ENCODE data around the gene SEPTIN6. TPM values are rescaled to one million over a fixed set of nuclear protein-coding genes. Genes with fewer than 3 reads are reported as not detected.

The SEPTIN6 gene
- total and polyA plus RNA-seq, 2 donors (not counting 3 experiments of a cell fraction or from before 2014, with no cell fraction given), result 23.1 to 31.8 TPM

DNA sequence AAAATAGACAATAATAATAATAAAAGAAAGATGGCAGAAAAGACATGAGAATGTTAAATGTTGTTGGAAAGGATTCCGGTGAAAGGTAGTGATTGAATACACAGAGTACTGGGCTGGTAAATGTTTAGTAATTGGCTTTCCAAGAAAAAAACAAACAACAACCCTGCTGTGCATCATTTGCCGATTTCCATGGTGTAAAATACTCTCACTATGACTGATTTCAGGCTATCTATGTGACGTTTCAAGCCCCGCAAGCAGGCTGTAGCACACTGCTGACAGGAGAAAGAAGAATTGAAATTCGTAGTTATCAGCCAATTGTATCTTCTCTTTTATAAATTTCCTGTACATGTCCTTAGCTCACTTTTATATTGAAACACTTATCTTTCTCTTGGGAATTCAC is 13.6 kb upstream of the SEPTIN6 start:
- H2AFZ ChIP-seq (ENCODE audit: low read depth, low read length), result no peak overlapping the region
- H4K20me1 ChIP-seq (replicated peaks; ENCODE audit: control insufficient read depth, extremely low read depth, insufficient read depth, low read length), result no peaks in the 10 kb centered on the region
- H3K9me3 ChIP-seq (replicated peaks; ENCODE audit: control insufficient read depth, insufficient read depth, low read length), result no peaks in the 10 kb centered on the region
- POLR2A ChIA-PET, result no interaction called here
- FAIRE-seq, result no peak
- H3K4me1 ChIP-seq (ENCODE audit: control insufficient read depth, extremely low read depth, insufficient read depth, low read length), result no peaks in the 10 kb centered on the region
- TF ChIP-seq GATA2 (IDR thresholded peaks at IDR 0.05; ENCODE audit: insufficient read depth, insufficient read length, low read depth, low read length) (no peak), JUN (IDR thresholded peaks at IDR 0.05; ENCODE audit: borderline replicate concordance, insufficient read depth, insufficient read length, low read depth) (no peak), POLR2AphosphoS5 (IDR thresholded peaks at IDR 0.05; ENCODE audit: insufficient read depth, low read depth, low read length) (no peak), FOS (IDR thresholded peaks at IDR 0.05; ENCODE audit: borderline replicate concordance, insufficient read depth, low read length) (no peak), MYC (IDR thresholded peaks at IDR 0.05; ENCODE audit: low read depth, low read length) (no peak), EZH2 (IDR thresholded peaks at IDR 0.05; ENCODE audit: borderline replicate concordance, low read depth, low read length, severe bottlenecking) (no peak), POLR2A (IDR thresholded peaks at IDR 0.05; ENCODE audit: low read depth, low read length) (no peak)
- TF ChIP-seq, protein P1, sequence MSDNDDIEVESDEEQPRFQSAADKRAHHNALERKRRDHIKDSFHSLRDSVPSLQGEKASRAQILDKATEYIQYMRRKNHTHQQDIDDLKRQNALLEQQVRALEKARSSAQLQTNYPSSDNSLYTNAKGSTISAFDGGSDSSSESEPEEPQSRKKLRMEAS (IDR thresholded peaks at IDR 0.05; ENCODE audit: insufficient read depth, insufficient read length), result no peak
- TF ChIP-seq, protein P2, sequence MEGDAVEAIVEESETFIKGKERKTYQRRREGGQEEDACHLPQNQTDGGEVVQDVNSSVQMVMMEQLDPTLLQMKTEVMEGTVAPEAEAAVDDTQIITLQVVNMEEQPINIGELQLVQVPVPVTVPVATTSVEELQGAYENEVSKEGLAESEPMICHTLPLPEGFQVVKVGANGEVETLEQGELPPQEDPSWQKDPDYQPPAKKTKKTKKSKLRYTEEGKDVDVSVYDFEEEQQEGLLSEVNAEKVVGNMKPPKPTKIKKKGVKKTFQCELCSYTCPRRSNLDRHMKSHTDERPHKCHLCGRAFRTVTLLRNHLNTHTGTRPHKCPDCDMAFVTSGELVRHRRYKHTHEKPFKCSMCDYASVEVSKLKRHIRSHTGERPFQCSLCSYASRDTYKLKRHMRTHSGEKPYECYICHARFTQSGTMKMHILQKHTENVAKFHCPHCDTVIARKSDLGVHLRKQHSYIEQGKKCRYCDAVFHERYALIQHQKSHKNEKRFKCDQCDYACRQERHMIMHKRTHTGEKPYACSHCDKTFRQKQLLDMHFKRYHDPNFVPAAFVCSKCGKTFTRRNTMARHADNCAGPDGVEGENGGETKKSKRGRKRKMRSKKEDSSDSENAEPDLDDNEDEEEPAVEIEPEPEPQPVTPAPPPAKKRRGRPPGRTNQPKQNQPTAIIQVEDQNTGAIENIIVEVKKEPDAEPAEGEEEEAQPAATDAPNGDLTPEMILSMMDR (IDR thresholded peaks at IDR 0.05; ENCODE audit: extremely low read depth in 1 of 2, insufficient read depth in 1 of 2, low read depth in 1 of 2, low read length in 2 of 2), result no peak
- no peak overlapping the region for H3K27ac ChIP-seq (ENCODE audit: insufficient read depth, low read depth, low read length)
- H3K36me3 ChIP-seq (ENCODE audit: control insufficient read depth in 2 of 2, extremely low read depth in 1 of 2, insufficient read depth in 2 of 2, low read length in 2 of 2), result no peaks in the 10 kb centered on the region
- no peak overlapping the region for H3K4me3 ChIP-seq (replicated peaks in 1 of 3; ENCODE audit: insufficient read depth in 1 of 3, low read depth in 1 of 3, low read length in 3 of 3)
- H3K4me2 ChIP-seq (ENCODE audit: insufficient read depth, low read length), result no peak overlapping the region
- CTCF ChIA-PET, result interaction anchor here (0.6 kb wide), 1 partner anchor 38 kb away, joined by 3 read pairs; no protein-coding TSS in a partner anchor
- H3K79me2 ChIP-seq (ENCODE audit: control insufficient read depth, insufficient read depth, low read length), result no peaks in the 10 kb centered on the region
- dilution Hi-C loops (cut with MboI; ENCODE audit: extremely low pct_ligation_motif_present, low sequenced_read_pairs) (no loop called here), intact Hi-C loops (cut with micrococcal nuclease) (no loop called here)
- no TSS peak for BruUV-seq (replicated peaks)
- no peak for DNase-seq (ENCODE audit: low read depth, low spot score)
- no peaks in the 10 kb centered on the region for H3K9me1 ChIP-seq (replicated peaks; ENCODE audit: control insufficient read depth, extremely low read depth, insufficient read depth, low read length)
- H3K27me3 ChIP-seq (ENCODE audit: control insufficient read depth in 2 of 2, insufficient read depth in 2 of 2, low read length in 2 of 2), result no peaks in the 10 kb centered on the region
- no peak overlapping the region for H3K9ac ChIP-seq (replicated peaks; ENCODE audit: extremely low read depth, insufficient read depth, low read length)

All from endothelial cell of umbilical vein (primary cell).